WI38 (cell line): Measurements from ENCODE around the gene KCTD3.

Source experiments
- H3K4me3 ChIP-seq: 2 replicates; pipeline ENCODE4 v1.5.1; 2011; ENCODE audit warnings: low read depth, mild to moderate bottlenecking, control low read depth, low read length
- TF ChIP-seq, protein P1 (sequence below): IDR thresholded peaks from 2 replicates; pipeline ENCODE4 v1.5.1; 2012; ENCODE audit warnings: low read depth, mild to moderate bottlenecking, control low read depth, low read length

KCTD3 gene

DNA sequence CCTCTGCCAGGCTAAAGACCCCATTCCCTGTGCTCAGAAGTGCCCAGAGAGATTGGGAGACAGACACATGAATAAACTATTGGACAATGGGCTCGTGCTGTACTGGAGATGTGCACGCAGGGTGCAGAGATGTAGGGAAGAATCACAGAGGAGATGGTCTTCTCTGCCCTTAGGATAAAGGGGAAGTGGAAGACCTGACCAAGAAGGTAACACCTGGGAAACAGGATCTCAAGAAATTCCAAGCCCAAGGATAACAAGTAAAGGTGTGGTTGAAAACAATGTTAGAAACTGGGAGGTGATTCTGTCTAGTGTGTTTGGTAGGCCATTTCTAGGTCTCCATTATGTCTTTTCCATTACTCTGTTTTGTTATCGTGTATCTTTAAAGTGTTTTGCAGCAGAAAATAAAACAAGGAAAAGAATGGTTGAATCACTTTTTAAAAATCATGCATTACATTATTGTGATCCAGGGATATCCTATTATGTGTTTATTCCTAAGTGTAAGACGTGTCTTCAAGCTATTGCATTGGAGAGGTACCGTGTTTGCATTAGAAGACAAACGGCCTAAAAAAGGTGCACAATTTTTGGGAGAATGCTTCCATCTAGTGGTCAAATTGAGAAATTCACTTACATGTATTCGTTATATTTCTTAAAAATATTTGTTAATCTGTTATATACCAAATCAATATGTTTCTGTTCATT, 40.8 kb upstream of the KCTD3 start:
- H3K4me3 ChIP-seq: no peak overlapping the region
- TF ChIP-seq, protein P1, sequence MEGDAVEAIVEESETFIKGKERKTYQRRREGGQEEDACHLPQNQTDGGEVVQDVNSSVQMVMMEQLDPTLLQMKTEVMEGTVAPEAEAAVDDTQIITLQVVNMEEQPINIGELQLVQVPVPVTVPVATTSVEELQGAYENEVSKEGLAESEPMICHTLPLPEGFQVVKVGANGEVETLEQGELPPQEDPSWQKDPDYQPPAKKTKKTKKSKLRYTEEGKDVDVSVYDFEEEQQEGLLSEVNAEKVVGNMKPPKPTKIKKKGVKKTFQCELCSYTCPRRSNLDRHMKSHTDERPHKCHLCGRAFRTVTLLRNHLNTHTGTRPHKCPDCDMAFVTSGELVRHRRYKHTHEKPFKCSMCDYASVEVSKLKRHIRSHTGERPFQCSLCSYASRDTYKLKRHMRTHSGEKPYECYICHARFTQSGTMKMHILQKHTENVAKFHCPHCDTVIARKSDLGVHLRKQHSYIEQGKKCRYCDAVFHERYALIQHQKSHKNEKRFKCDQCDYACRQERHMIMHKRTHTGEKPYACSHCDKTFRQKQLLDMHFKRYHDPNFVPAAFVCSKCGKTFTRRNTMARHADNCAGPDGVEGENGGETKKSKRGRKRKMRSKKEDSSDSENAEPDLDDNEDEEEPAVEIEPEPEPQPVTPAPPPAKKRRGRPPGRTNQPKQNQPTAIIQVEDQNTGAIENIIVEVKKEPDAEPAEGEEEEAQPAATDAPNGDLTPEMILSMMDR: peak; percentile 26; the same call in 1 of the 2 replicates

DNA sequence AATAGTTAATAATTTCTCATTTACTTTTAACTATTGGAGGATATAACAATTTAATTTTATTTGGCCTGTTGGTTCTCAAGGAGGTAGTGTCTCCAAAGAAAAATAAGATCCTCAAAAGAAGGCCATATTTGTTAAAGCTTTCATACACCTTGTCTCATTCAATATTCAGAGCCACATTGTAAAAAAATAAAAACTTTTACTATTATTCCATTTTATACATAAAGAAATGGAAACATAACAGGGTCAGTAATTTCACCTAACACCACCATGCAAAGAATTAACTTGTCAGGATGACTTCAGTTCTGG, 40.3 kb upstream of the KCTD3 start:
- H3K4me3 ChIP-seq: no peak overlapping the region
- TF ChIP-seq, protein P1: no peak

DNA sequence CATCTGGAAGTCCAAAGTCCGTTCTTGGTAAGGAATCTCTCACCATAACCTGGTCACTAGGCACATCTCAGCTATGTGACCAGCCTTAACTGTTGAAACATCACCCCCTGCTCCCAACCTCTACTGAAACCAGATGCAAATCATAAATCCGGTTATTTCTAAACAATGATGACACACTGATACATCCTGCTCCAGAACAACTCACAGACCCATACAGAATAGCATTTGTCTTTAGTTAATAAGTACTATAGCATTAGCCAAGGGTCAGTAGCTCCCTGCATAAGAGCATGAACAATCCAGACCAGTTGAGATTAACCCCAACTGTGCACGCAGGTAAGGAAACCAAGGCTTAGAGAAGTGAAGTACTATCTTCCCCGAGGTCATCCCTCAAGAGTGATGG, 38.0 kb upstream of the KCTD3 start:
- TF ChIP-seq, protein P1: no peak
- H3K4me3 ChIP-seq: no peak overlapping the region

DNA sequence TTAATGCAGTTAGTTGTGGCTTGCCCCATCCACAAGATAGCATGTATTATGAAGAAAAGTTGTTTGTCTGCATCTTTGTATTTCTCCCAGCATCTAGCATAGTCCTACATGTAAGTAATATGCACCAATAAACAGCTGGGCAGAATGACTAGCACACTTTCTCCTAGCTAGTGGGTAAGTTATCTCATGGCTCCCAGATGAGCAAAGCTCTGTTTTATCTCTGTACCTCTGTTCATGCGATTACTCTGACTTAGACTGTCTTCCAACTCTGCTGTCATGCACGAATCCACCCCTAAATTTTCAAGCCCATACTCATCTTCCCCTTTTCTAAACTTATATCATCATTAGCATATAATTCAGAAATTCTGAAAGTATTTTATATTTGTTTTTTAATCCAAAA, 37.5 kb upstream of the KCTD3 start:
- TF ChIP-seq, protein P1: no peak
- H3K4me3 ChIP-seq: no peak overlapping the region

DNA sequence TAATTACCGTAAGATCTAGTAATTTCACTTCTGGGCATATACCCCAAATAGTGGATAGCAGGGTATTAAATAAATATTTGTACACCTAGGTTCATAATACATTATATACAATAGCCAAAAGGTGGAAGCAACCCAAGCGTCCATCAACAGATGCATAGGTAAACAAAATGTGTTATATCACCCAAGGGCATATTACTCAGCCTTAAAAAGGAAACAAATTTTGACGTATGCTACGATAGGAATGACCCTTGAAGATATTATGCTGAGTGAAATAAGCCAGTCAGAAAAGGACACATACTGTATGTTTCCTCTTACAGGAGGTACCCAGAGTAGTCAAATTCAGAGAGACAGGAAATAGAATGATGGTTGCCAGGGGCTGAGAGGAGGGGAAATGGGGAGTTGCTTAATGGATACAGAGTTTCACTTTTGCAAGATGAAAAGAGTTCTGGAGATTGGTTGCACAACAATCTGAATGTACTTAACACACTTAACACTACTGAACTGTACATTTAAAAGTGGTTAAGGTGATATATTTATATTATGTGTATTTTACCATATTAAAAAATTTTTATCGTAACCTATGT, 36.6 kb upstream of the KCTD3 start:
- TF ChIP-seq, protein P1: no peak
- H3K4me3 ChIP-seq: no peak overlapping the region

DNA sequence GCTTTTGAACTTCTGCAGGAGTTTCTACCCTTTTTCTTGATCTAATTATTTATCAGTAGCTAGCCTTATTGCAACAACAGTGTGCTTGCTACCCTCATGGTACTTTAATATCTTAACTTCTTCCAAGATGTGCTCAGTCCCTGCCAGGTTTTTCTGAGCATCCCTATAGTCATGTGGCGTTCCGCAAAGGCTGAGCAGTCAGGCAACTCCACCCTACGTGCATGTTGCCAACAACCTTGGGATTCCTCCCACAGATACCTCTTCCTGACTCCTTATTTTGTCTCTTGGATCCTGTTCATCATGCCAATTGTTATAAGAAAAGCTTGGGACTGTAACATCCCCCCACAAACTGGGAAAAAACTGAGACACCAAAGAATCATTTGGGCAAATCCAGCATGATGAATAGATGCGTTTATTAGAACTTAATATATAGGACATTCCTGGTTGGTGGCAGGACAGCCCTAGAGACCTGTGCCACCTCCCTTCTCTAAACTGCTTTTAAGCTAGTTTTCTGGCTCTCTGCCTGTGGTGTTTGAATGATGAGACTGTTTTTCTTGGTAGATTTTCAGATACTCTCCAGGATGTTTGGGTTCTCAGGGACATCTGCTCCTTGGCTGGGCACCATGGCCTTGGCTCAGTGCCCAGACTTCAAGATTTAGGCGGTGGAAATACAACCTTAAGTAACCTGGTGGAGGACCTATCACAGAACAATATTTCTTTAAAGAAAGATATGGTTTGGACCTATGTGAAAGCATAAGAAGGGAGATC, 27.1 kb upstream of the KCTD3 start:
- H3K4me3 ChIP-seq: no peak overlapping the region
- TF ChIP-seq, protein P1: no peak

DNA sequence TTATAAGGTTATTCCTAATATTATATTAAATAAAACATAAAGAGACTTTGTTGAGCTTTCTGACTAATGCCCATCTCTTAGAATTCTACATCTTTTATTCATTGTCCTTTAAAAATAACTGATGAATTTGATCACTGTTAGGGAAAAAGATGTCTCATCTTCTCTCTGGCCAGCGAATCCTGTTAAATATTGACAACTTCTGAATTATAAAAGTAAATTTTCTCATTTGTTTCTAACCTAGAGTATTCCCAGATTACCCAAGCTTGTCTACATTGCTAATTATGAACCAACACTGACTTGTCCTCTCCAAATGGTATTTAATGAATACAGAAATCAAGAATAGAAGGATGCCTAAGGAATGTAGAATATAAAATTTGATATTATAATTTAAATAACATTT, 24.8 kb upstream of the KCTD3 start:
- TF ChIP-seq, protein P1: no peak
- no peak overlapping the region for H3K4me3 ChIP-seq
